BJ (cell line): ENCODE measurements around the gene ZBP1. TPM values are rescaled to one million over a fixed set of nuclear protein-coding genes. Genes with fewer than 3 reads are reported as not detected.

Experiments used
- CTCF ChIA-PET: fragments of 350-600 bp; formaldehyde crosslinking; extraction: SDS; loops from one replicate; lab custom pipeline; 2021; ENCODE audit warnings: antibody characterized with exemption, inconsistent platforms; lab: Yijun Ruan, JAX
- POLR2A ChIA-PET: fragments of 300-600 bp; sonication (Branson Sonifier 250); formaldehyde crosslinking; extraction: SDS; loops from one replicate; lab custom pipeline; 2021; ENCODE audit warnings: antibody characterized with exemption; lab: Charles Lee
- DNase-seq: peaks from one replicate; pipeline ENCODE4 v3.0.0-alpha.2; 2011; ENCODE audit warnings: low read depth
- H3K27me3 ChIP-seq: 2 replicates; pipeline ENCODE4 v1.6.0; 2011; ENCODE audit warnings: low read length; ENCODE audit not compliant: control insufficient read depth, insufficient read depth
- H3K36me3 ChIP-seq: 2 replicates; pipeline ENCODE4 v1.5.1; 2011; ENCODE audit warnings: low read length; ENCODE audit not compliant: control insufficient read depth, insufficient read depth
- H3K4me3 ChIP-seq: 2 replicates; pipeline ENCODE4 v1.5.1; 2011; ENCODE audit warnings: low read depth, mild to moderate bottlenecking, control low read depth, low read length
- polyA plus RNA-seq: library from polyadenylated mRNA; depleted of rRNA; stranded (reverse); fragments of >200 nt; gene quantifications from 2 replicates; pipeline ENCODE4 v1.2.3, GENCODE V29; 2011
- TF ChIP-seq, protein P1 (sequence below): IDR thresholded peaks from 2 replicates; pipeline ENCODE4 v1.5.1; 2011; ENCODE audit warnings: low read depth, mild to moderate bottlenecking, control low read depth, inconsistent platforms, low read length, moderate library complexity; ENCODE audit not compliant: insufficient read depth

Gene ZBP1
- polyA plus RNA-seq, 1 experiment, result not detected

DNA sequence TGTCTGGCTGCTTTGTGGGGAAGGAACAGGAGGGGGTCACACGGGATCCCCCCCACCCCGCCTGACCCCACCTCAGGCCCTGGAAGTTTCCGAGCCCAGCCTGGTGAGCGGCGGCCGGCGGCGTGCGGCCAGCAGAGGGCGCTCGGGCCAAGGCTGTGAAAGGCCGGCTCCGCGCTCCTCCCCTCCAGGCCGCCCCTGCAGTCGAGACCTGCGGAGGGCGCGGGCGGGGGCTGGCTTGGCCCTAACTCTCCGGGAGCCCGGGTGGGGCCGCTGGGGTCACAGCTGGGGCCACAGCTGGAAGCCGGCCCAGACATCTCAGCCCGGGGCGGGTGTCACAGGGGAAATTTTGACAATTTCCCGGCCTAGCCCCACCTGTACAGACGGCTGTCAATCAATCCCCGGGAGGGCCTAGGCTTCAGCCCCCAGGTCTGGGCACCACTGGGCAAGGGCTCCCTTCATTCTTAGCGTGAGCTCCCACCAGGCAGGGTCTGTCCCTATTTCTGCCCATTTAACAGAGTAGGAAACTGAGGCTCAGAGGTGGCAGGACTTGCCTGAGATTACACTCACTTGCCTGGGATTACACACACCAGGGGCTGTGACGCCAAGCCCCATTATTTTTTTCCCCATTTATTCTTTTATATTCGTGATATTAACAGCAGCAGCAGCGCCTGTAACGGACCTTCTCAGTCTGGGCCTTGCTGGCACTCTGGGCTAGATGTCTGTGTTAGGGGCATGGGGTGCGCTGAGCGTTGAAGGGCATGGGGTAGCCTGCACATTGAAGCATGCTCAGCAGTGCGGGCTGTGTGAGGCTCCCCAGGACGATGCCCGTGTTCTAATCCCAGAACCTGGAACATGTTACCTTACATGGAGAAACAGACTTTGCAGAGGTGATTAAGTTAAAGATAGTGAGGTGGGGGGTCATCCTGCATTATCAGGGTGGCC is 23.0 kb downstream of the ZBP1 start:
- ChIA-PET POLR2A (no interaction called here), CTCF (interaction anchor here (0.6 to 14.6 kb wide), 25 partner anchors 7 to 1255 kb away, joined by 3 to 222 read pairs (median 5); partner anchors contain the start of genes GNAS and PCK1)
- TF ChIP-seq, protein P1, sequence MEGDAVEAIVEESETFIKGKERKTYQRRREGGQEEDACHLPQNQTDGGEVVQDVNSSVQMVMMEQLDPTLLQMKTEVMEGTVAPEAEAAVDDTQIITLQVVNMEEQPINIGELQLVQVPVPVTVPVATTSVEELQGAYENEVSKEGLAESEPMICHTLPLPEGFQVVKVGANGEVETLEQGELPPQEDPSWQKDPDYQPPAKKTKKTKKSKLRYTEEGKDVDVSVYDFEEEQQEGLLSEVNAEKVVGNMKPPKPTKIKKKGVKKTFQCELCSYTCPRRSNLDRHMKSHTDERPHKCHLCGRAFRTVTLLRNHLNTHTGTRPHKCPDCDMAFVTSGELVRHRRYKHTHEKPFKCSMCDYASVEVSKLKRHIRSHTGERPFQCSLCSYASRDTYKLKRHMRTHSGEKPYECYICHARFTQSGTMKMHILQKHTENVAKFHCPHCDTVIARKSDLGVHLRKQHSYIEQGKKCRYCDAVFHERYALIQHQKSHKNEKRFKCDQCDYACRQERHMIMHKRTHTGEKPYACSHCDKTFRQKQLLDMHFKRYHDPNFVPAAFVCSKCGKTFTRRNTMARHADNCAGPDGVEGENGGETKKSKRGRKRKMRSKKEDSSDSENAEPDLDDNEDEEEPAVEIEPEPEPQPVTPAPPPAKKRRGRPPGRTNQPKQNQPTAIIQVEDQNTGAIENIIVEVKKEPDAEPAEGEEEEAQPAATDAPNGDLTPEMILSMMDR, result peak; percentile 76
- no peaks in the 10 kb centered on the region for H3K36me3 ChIP-seq
- DNase-seq, result no peak
- H3K4me3 ChIP-seq, result no peak overlapping the region
- no peaks in the 10 kb centered on the region; the same call in none of the 2 replicates for H3K27me3 ChIP-seq

DNA sequence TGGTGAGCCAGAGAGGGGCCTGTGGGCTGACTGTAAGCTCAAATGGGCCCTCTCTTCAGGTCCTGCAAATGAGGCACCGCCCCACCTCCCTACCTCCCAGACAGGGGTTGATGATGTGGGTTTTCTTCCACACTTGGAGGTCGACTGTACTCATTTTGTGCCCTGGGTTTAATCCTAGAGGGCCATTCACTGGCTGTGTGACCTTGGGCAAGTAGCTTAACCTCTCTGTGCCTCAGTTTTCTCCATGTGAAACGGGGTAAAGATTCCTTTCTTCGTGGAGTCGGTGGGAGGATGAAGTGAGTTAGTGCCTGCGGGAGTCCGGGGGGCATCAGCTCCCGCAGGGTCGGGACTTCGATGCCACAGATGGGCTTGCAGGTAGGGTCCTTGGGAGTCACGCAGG is 23.9 kb downstream of the ZBP1 start:
- TF ChIP-seq, protein P1, result no peak
- Histone ChIP-seq H3K36me3 (no peaks in the 10 kb centered on the region), H3K4me3 (no peak overlapping the region), H3K27me3 (no peaks in the 10 kb centered on the region; the same call in none of the 2 replicates)
- no peak for DNase-seq
- ChIA-PET POLR2A (no interaction called here), CTCF (interaction anchor here (0.5 to 14.6 kb wide), 32 partner anchors 8 to 1256 kb away, joined by 3 to 222 read pairs (median 4); partner anchors contain the start of gene GNAS)

DNA sequence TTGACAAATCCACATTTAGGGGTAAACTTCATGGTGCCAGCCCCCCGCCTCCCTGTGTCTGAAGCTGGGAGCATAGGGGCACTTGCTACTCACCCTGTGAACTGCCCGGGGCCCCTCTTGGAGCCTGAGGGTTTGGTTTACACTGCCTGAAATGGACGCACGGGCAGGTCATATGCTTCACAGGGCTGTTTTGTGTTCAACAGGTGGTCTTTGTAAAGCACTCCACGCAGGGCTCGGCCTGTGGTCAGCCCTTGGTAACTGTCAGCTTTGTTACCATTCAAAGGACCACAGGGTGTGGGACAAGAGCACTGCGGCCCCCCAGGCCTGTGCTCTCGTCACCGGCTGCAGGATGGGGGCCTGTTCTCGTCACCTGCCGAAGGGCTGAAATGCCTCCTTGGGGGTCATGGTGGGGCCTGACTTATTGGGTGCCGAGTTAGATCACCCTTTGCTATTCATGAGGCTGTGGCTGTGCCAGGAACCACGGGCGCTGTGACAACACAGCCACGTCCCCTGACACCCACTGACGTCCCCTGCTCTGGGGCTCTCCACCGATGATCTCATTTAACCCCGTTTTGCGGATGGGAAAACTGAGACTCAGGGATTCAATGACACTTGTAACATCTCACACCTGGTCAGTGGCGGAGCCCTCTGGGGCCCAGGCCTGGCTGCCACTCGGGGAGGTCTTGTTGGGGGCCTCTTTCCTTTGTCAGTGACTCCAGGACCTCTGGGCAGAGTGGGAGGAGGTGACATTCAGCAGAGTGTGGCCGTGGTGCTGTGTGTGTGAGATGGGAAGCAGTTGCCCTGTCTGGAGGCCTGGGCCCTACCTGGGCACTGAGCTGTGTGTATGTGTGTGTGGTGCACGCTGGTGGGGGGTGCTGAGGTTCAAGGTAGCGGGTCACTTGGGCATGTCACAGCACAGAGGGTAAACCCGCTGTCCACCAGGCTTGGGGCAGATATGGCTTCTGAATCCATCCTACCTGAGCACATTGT is 24.9 kb downstream of the ZBP1 start:
- no peak overlapping the region for H3K4me3 ChIP-seq
- TF ChIP-seq, protein P1, result no peak
- ChIA-PET POLR2A (no interaction called here), CTCF (interaction anchor here (0.5 to 14.6 kb wide), 32 partner anchors 9 to 624 kb away, joined by 3 to 222 read pairs (median 3); no protein-coding TSS in a partner anchor)
- H3K27me3 ChIP-seq, result no peaks in the 10 kb centered on the region; the same call in none of the 2 replicates
- DNase-seq, result no peak
- no peaks in the 10 kb centered on the region for H3K36me3 ChIP-seq

DNA sequence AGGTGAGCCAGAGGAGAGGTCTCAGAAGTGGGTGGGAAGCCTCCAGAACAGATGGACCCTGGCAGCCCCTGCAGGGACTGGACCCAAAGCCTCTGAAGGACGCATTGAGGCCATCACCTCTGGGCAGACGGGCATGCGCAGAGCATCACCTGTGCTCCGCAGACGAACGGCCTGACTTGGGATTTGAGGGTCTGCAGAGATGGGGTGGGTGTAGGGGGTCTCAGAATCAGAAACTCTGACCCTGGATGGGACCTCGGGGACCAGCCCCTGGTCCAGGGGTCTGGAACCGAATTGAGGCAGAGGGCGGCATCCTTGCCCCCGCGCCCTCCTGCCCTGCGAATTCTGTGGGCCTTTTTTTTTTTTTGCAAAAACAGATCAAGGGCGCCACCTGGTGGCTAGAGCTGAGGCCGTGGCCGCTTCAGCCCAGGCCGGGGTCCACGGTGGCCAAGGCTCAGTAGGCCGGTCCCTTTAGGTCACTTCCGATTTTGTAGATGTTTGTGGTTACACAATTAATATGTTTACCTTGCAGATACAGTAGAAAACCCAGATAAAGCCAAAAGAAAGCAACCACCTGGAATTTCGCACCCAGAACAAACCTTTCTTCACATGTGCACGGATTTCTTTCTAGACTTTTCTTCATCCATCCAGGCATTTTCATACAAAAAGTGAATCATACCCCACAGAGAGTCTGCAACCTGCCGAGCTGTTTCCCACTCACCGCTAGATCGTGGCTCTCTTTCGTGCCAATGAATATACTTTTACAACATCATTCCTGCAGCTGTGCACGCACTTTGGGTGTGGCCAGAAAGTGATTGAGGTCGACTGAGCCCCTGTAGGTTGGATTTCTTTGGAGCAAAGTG is 25.9 kb downstream of the ZBP1 start:
- ChIA-PET CTCF (interaction anchor here (0.9 to 14.6 kb wide), 13 partner anchors 12 to 625 kb away, joined by 3 to 222 read pairs (median 4); no protein-coding TSS in a partner anchor), POLR2A (no interaction called here)
- no peaks in the 10 kb centered on the region for H3K36me3 ChIP-seq
- no peaks in the 10 kb centered on the region; the same call in none of the 2 replicates for H3K27me3 ChIP-seq
- TF ChIP-seq, protein P1, result peak; percentile 83
- no peak overlapping the region for H3K4me3 ChIP-seq
- DNase-seq, result no peak
